CD4-positive, alpha-beta memory T cell (primary cell): ENCODE results near the gene TOLLIP. TPM values are rescaled to one million over a fixed set of nuclear protein-coding genes. Genes with fewer than 3 reads are reported as not detected.
"Not testable (repeated sequence)": the region's sequence is repeated elsewhere in the genome, so short reads cannot be mapped to it uniquely, and the experiment has no call there.

Source experiments
- CTCF ChIA-PET: fragments of 350-600 bp; sonication (Branson Sonifier 250); formaldehyde crosslinking; loops from one replicate; lab custom pipeline; 2021; ENCODE audit warnings: inconsistent platforms; ENCODE audit not compliant: partially characterized antibody; lab: Charles Lee
- POLR2A ChIA-PET: fragments of 350-600 bp; sonication (Branson Sonifier 250); formaldehyde crosslinking; loops from one replicate; lab custom pipeline; 2021; ENCODE audit not compliant: partially characterized antibody; lab: Charles Lee
- DNase-seq, 5 donors: peaks; one replicate each; pipeline versions ENCODE4 v3.0.0 to v3.0.0-alpha.2; 2020 to 2022; ENCODE audit warnings: mixed read lengths in 1 of 5
- H3K27ac ChIP-seq: one replicate; pipeline ENCODE4 v1.7.0; 2013; ENCODE audit warnings: low read depth, low read length
- H3K27me3 ChIP-seq: 2 replicates; pipeline ENCODE4 v1.7.0; 2013; ENCODE audit warnings: mild to moderate bottlenecking, low read length, moderate library complexity; ENCODE audit not compliant: insufficient read depth
- H3K36me3 ChIP-seq: 2 replicates; pipeline ENCODE4 v1.7.0; 2013; ENCODE audit warnings: mild to moderate bottlenecking, low read length, moderate library complexity; ENCODE audit not compliant: insufficient read depth
- H3K4me1 ChIP-seq: 2 replicates; pipeline ENCODE4 v1.7.0; 2013; ENCODE audit warnings: mild to moderate bottlenecking, low read length, moderate library complexity; ENCODE audit not compliant: insufficient read depth
- H3K4me3 ChIP-seq, 2 donors: one replicate each; pipeline ENCODE4 v1.7.0; 2013; ENCODE audit warnings: low read length in 2 of 2, mild to moderate bottlenecking in 1 of 2
- H3K9me3 ChIP-seq, 2 donors: one replicate each; pipeline ENCODE4 v1.7.0; 2013; ENCODE audit warnings: low read length in 2 of 2, control low read depth in 1 of 2; ENCODE audit not compliant: control insufficient read depth in 1 of 2
- H3K27ac Mint-ChIP-seq, 7 donors: one replicate each; pipeline ENCODE4 v1.8.0; 2020 to 2021; ENCODE audit warnings: mixed read lengths in 7 of 7, mild to moderate bottlenecking in 6 of 7, inconsistent platforms in 3 of 7, moderate library complexity in 3 of 7
- H3K27me3 Mint-ChIP-seq, 2 donors: one replicate each; pipeline ENCODE4 v1.8.0; 2020 to 2021; ENCODE audit warnings: mixed read lengths in 2 of 2
- H3K36me3 Mint-ChIP-seq, 2 donors: one replicate each; pipeline ENCODE4 v1.8.0; 2020 to 2021; ENCODE audit warnings: mixed read lengths in 2 of 2, inconsistent platforms in 1 of 2, mild to moderate bottlenecking in 1 of 2
- H3K4me1 Mint-ChIP-seq, 4 donors: one replicate each; pipeline ENCODE4 v1.8.0; 2020 to 2021; ENCODE audit warnings: mixed read lengths in 4 of 4, mild to moderate bottlenecking in 1 of 4
- H3K4me3 Mint-ChIP-seq, 8 donors: one replicate each; pipeline ENCODE4 v1.8.0; 2020 to 2021; ENCODE audit warnings: mixed read lengths in 8 of 8, mild to moderate bottlenecking in 7 of 8, moderate library complexity in 6 of 8, inconsistent platforms in 3 of 8
- H3K9me3 Mint-ChIP-seq, 8 donors: one replicate each; pipeline ENCODE4 v1.8.0; 2020 to 2021; ENCODE audit warnings: mixed read lengths in 8 of 8, mild to moderate bottlenecking in 5 of 8, inconsistent platforms in 3 of 8, moderate library complexity in 1 of 8
- intact Hi-C: fragments of 100-400 bp; cut with micrococcal nuclease; formaldehyde crosslinking; loops from one replicate; pipeline ENCODE4 v1.15.1; 2023
- polyA plus RNA-seq, 2 donors: library from polyadenylated mRNA; unstranded; fragments of 300-500 nt; fragmentation: Illumina TruSeq; gene quantifications; one replicate each; pipeline ENCODE4 v1.2.3, GENCODE V29; 2021
- total RNA-seq, 2 experiments: library from RNA; stranded (reverse); gene quantifications; one replicate each; pipeline ENCODE4 v1.2.3, GENCODE V29; 2021

Gene TOLLIP
- total and polyA plus RNA-seq, 4 experiments from 2014 or later = 29.8 to 51.4 (median 41.7) TPM

- ChIA-PET POLR2A (no interaction called here), CTCF (no interaction called here)
- H3K4me3 Mint-ChIP-seq = no peak overlapping the region
Measured at GRCh38 chr11:1348146-1348795, 38.8 kb upstream of the TOLLIP start.

DNA sequence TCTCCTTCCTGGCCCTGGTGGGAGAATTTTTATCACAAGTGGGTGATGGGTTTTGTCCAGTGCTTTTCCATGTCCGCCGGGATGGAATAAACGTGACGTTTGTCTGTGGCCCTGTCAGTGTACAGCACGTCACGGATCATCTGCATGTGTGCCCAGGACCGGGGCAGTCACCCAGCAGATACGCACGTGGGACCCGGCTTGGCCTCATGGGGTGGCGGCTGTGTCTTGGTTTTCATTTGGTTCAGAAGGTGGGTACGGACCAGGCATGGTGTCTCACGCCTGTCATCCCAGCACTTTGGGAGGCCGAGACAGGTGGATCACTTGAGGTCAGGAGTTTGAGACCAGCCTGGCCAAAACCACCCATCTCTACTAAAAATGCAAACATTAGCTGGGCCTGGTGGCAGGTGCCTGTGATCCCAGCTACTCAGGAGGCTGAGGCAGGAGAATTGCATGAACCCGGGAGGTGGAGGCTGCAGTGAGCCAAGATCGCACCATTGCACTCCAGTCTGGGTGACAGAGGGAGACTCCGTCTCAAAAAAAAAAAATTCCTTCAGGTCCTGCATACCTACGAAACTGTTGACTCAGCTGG, 38.1 kb upstream of the TOLLIP start:
- DNase-seq, intact Hi-C loops, H3K4me1 ChIP-seq, H3K27ac ChIP-seq, CTCF ChIA-PET, H3K4me3 ChIP-seq, H3K4me3 Mint-ChIP-seq, H3K27me3 ChIP-seq, POLR2A ChIA-PET, H3K36me3 Mint-ChIP-seq, H3K27me3 Mint-ChIP-seq, H3K9me3 ChIP-seq, H3K9me3 Mint-ChIP-seq, H3K27ac Mint-ChIP-seq, H3K36me3 ChIP-seq, H3K4me1 Mint-ChIP-seq: not testable (repeated sequence)

More at GRCh38 chr11:1348146-1348795, 38.8 kb upstream of the TOLLIP start:
- Histone ChIP-seq H3K27me3 (no peaks in the 10 kb centered on the region), H3K36me3 (no peaks in the 10 kb centered on the region), H3K4me3 (no peak overlapping the region), H3K4me1 (no peaks in the 10 kb centered on the region), H3K9me3 (no peaks in the 10 kb centered on the region), H3K27ac (no peak overlapping the region)
- peaks cover 0 to 3% (median 0%) of the 10 kb centered on the region in 4 donors for H3K4me1 Mint-ChIP-seq
- H3K27me3 Mint-ChIP-seq = no peaks in the 10 kb centered on the region
- no peaks in the 10 kb centered on the region for H3K36me3 Mint-ChIP-seq
- no peak for DNase-seq
- H3K9me3 Mint-ChIP-seq = no peaks in the 10 kb centered on the region
- intact Hi-C loops = no loop called here
- H3K27ac Mint-ChIP-seq = no peak overlapping the region

DNA sequence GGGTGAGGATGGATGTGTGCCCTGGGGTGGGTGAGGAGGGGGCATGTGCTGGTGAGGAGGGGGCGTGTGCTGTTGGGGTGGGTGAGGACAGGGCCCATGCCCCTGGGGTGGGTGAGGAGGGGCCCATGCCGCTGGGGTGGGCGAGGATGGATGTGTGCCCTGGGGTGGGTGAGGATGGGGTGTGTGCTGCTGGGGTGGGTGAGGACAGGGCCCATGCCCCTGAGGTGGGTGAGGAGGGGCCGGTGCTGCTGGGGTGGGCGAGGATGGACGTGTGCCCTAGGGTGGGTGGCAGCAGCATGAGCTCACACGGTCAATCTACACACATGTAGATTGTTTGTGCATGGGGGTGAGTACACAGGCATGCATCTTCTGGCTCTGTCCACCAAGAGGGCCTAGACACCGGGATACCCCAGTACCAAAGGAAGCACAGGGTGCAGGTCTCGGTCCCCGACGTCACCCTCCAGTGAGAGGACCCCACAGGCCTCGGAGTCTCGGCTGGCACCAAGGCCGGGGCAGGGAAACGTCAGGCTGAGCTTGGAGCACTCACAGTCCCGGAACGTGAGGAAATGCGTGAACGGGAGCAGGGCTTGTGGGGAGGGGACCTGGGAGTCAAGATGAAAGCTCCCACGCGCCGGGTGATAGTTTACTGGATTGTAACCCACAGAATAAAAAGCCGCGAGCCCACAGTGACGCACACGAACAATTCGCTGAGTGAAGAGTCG, 37.4 kb upstream of the TOLLIP start:
- no peaks in the 10 kb centered on the region for H3K36me3 Mint-ChIP-seq

GRCh38 chr11:1345737-1346513, 36.5 kb upstream of the TOLLIP start:
- Mint-ChIP-seq H3K27me3 (no peaks in the 10 kb centered on the region), H3K9me3 (no peaks in the 10 kb centered on the region), H3K4me1 (peaks cover 0 to 3% (median 0%) of the 10 kb centered on the region in 4 donors), H3K36me3 (no peaks in the 10 kb centered on the region), H3K27ac (peak overlapping the region in 1 of 7 donors; percentile 46), H3K4me3 (no peak overlapping the region)
- Histone ChIP-seq H3K4me3 (no peak overlapping the region), H3K27ac (no peak overlapping the region), H3K27me3 (no peaks in the 10 kb centered on the region), H3K4me1 (no peaks in the 10 kb centered on the region), H3K36me3 (no peaks in the 10 kb centered on the region), H3K9me3 (no peaks in the 10 kb centered on the region)
- ChIA-PET POLR2A (no interaction called here), CTCF (interaction anchor here (1.1 kb wide), 1 partner anchor 53 kb away, joined by 3 read pairs; no protein-coding TSS in a partner anchor)
- DNase-seq = no peak
- intact Hi-C loops = no loop called here

More for the DNA sequence above, 37.4 kb upstream of the TOLLIP start:
- DNase-seq = no peak
- Histone ChIP-seq H3K9me3 (no peaks in the 10 kb centered on the region), H3K36me3 (no peaks in the 10 kb centered on the region), H3K27ac (no peak overlapping the region), H3K4me1 (no peaks in the 10 kb centered on the region), H3K4me3 (no peak overlapping the region), H3K27me3 (no peaks in the 10 kb centered on the region)
- Mint-ChIP-seq H3K4me3 (no peak overlapping the region), H3K27me3 (no peaks in the 10 kb centered on the region), H3K9me3 (no peaks in the 10 kb centered on the region), H3K4me1 (peaks cover 0 to 3% (median 0%) of the 10 kb centered on the region in 4 donors), H3K27ac (no peak overlapping the region)
- POLR2A ChIA-PET = no interaction called here
- intact Hi-C loops = no loop called here
- CTCF ChIA-PET = no interaction called here

- POLR2A ChIA-PET = no interaction called here
- Histone ChIP-seq H3K4me1 (no peaks in the 10 kb centered on the region), H3K36me3 (no peaks in the 10 kb centered on the region), H3K27me3 (no peaks in the 10 kb centered on the region), H3K4me3 (no peak overlapping the region), H3K27ac (no peak overlapping the region), H3K9me3 (no peaks in the 10 kb centered on the region)
- no peaks in the 10 kb centered on the region for H3K36me3 Mint-ChIP-seq
- peak overlapping the region in 1 of 7 donors; percentile 59 for H3K27ac Mint-ChIP-seq
- no peaks in the 10 kb centered on the region for H3K9me3 Mint-ChIP-seq
- peaks cover 0 to 3% (median 0%) of the 10 kb centered on the region in 4 donors for H3K4me1 Mint-ChIP-seq
- no peak overlapping the region for H3K4me3 Mint-ChIP-seq
- intact Hi-C loops = no loop called here
- no peak for DNase-seq
- CTCF ChIA-PET = no interaction called here
- H3K27me3 Mint-ChIP-seq = no peaks in the 10 kb centered on the region
Measured at GRCh38 chr11:1344056-1344635, 34.7 kb upstream of the TOLLIP start.

GRCh38 chr11:1343391-1344055, 34.1 kb upstream of the TOLLIP start:
- Mint-ChIP-seq H3K9me3 (peaks cover 0 to under 1% (median under 1%) of the 10 kb centered on the region in 8 donors), H3K4me3 (no peak overlapping the region), H3K36me3 (no peaks in the 10 kb centered on the region), H3K4me1 (peaks cover 0 to 3% (median 0%) of the 10 kb centered on the region in 4 donors), H3K27me3 (no peaks in the 10 kb centered on the region), H3K27ac (no peak overlapping the region)
- Histone ChIP-seq H3K27me3 (no peaks in the 10 kb centered on the region), H3K9me3 (no peaks in the 10 kb centered on the region), H3K4me1 (no peaks in the 10 kb centered on the region), H3K36me3 (no peaks in the 10 kb centered on the region), H3K27ac (no peak overlapping the region), H3K4me3 (no peak overlapping the region)
- ChIA-PET POLR2A (no interaction called here), CTCF (no interaction called here)
- intact Hi-C loops = no loop called here
- DNase-seq = no peak
